Stomach (tissue), 9 donors: ENCODE data around the gene WDSUB1. TPM values are rescaled to one million over a fixed set of nuclear protein-coding genes. Genes with fewer than 3 reads are reported as not detected.

Source experiments
- DNase-seq, 2 donors: peaks; one replicate each; pipeline versions ENCODE4 v3.0.0 to v3.0.0-alpha.2; 2013 to 2019
- H3K27ac ChIP-seq, 5 donors: fragments of 200-600 bp in 4 of 5; sonication (generic) in 4 of 5; one replicate each; pipeline ENCODE4 v1.5.1; 2013 to 2019; ENCODE audit warnings: mild to moderate bottlenecking in 1 of 5, moderate library complexity in 1 of 5
- H3K27me3 ChIP-seq, 3 donors: fragments of 200-600 bp; sonication (generic); one replicate each; pipeline ENCODE4 v1.5.1; 2017 to 2019; ENCODE audit warnings: mixed run types in 1 of 3
- H3K36me3 ChIP-seq, 4 donors: fragments of 200-600 bp; sonication (generic); 1 replicate in 3 of 4; 2 replicates in 1 of 4; pipeline ENCODE4 v1.5.1; 2016 to 2019
- H3K4me1 ChIP-seq, 4 donors: fragments of 200-600 bp; sonication (generic); one replicate each; pipeline ENCODE4 v1.5.1; 2016 to 2019
- H3K4me3 ChIP-seq, 4 donors: fragments of 200-600 bp; sonication (generic) in 3 of 4; one replicate each; pipeline ENCODE4 v1.5.1; 2016 to 2019; ENCODE audit warnings: mild to moderate bottlenecking in 1 of 4
- H3K9me3 ChIP-seq, 4 donors: fragments of 200-600 bp; sonication (generic); one replicate each; pipeline ENCODE4 v1.5.1; 2016 to 2019
- EP300 ChIP-seq: sonication (generic); formaldehyde crosslinking; IDR thresholded peaks from one replicate; pipeline ENCODE4 v1.6.1; 2017; ENCODE audit warnings: antibody characterized with exemption
- POLR2A ChIP-seq, 4 donors: fragments of 450-650 bp; IDR thresholded peaks; one replicate each; pipeline ENCODE4 v1.6.1; 2016; ENCODE audit warnings: antibody characterized with exemption in 4 of 4, control low read depth in 2 of 4, mild to moderate bottlenecking in 1 of 4, moderate library complexity in 1 of 4
- POLR2AphosphoS5 ChIP-seq, 3 donors: sonication (generic); formaldehyde crosslinking; IDR thresholded peaks; one replicate each; pipeline ENCODE4 v1.6.1; 2016; ENCODE audit warnings: antibody characterized with exemption in 3 of 3
- WGBS, 5 donors: extraction: QIAGEN DNeasy Blood & Tissue Kit in 3 of 5; methylation state at CpG; one replicate each; pipeline versions ENCODE4 v1.1.5 to v1.1.7; 2013 to 2018; 5-methylcytosine and 5-hydroxymethylcytosine counted together
- intact Hi-C: fragments of 100-400 bp; cut with DNase I; formaldehyde crosslinking; loops from one replicate; pipeline ENCODE4 v1.15.1; 2023; ENCODE audit warnings: low total_unique reads
- polyA plus RNA-seq, 3 donors: library from polyadenylated mRNA; stranded (reverse); fragments of 200-250 nt; gene quantifications; one replicate each; pipeline ENCODE4 v1.2.3, GENCODE V29; 2013
- total RNA-seq, 5 donors: library from RNA; depleted of rRNA; stranded (reverse); fragments of >200 nt; gene quantifications; one replicate each; pipeline versions ENCODE4 v1.1.0 to v1.2.3, GENCODE V29; 2014 to 2016
- TF ChIP-seq, protein P1 (sequence below), 7 experiments: fragments of 450-650 bp in 4 of 7; fragments of 200-600 bp in 3 of 7; sonication (generic) in 3 of 7; IDR thresholded peaks; one replicate each; pipeline ENCODE4 v1.5.1; 2016 to 2019; ENCODE audit warnings: antibody characterized with exemption in 7 of 7, control low read depth in 2 of 7, mild to moderate bottlenecking in 1 of 7
- donor health status: healthy with polysubstance abuse.
- donor health status: Bipolar disorder and iron deficiency.
- donor health status: healthy.

Gene WDSUB1
- total and polyA plus RNA-seq, 8 donors = 1.3 to 16.3 (median 6.3) TPM

- Histone ChIP-seq H3K36me3 (peaks cover 18 to 75% (median 56%) of the 10 kb centered on the region in 4 donors), H3K4me3 (no peak overlapping the region), H3K9me3 (no peaks in the 10 kb centered on the region), H3K4me1 (no peaks in the 10 kb centered on the region), H3K27ac (no peak overlapping the region), H3K27me3 (no peaks in the 10 kb centered on the region)
- no peak for DNase-seq
- intact Hi-C loops = no loop called here
- TF ChIP-seq POLR2A (IDR thresholded peaks at IDR 0.05) (no peak), EP300 (no peak), POLR2AphosphoS5 (IDR thresholded peaks at IDR 0.05) (no peak)
- TF ChIP-seq, protein P1, sequence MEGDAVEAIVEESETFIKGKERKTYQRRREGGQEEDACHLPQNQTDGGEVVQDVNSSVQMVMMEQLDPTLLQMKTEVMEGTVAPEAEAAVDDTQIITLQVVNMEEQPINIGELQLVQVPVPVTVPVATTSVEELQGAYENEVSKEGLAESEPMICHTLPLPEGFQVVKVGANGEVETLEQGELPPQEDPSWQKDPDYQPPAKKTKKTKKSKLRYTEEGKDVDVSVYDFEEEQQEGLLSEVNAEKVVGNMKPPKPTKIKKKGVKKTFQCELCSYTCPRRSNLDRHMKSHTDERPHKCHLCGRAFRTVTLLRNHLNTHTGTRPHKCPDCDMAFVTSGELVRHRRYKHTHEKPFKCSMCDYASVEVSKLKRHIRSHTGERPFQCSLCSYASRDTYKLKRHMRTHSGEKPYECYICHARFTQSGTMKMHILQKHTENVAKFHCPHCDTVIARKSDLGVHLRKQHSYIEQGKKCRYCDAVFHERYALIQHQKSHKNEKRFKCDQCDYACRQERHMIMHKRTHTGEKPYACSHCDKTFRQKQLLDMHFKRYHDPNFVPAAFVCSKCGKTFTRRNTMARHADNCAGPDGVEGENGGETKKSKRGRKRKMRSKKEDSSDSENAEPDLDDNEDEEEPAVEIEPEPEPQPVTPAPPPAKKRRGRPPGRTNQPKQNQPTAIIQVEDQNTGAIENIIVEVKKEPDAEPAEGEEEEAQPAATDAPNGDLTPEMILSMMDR (IDR thresholded peaks at IDR 0.05) = no peak
- 83 to 92% (median 90%) methylated on average over 3 of the region's 3 CpGs for WGBS, 5 donors
Measured at GRCh38 chr2:159317392-159318088, 31.0 kb upstream of the WDSUB1 start.

GRCh38 chr2:159307942-159308341 lies 21.4 kb upstream of the WDSUB1 start:
- no peak for DNase-seq
- no peaks in the 10 kb centered on the region for H3K9me3 ChIP-seq
- intact Hi-C loops = no loop called here
- H3K4me3 ChIP-seq = no peak overlapping the region
- no peaks in the 10 kb centered on the region for H3K27me3 ChIP-seq
- H3K4me1 ChIP-seq = no peaks in the 10 kb centered on the region
- TF ChIP-seq POLR2AphosphoS5 (IDR thresholded peaks at IDR 0.05) (no peak), EP300 (no peak), POLR2A (IDR thresholded peaks at IDR 0.05) (no peak)
- TF ChIP-seq, protein P1 (IDR thresholded peaks at IDR 0.05) = no peak
- no peaks in the 10 kb centered on the region for H3K36me3 ChIP-seq
- no peak overlapping the region for H3K27ac ChIP-seq

DNA sequence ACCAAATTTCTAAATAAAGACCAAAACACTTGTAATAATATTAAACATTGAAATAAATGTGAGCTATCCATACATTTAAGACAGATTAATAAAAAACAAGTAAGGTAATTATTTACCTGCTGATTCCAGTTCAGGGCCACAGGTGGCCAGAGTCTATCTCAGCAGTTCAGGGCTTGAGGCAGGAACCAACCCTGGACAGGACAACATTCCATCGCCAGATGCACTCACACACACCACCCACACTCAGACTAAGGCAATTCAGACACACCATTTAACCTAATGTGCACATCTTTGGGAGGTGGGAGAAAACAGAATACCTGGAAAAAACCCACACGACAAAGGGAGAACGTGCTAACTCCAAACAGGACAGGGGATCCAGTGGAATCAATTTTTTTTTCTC lies 14.1 kb upstream of the WDSUB1 start:
- intact Hi-C loops = no loop called here
- DNase-seq = no peak
- no peaks in the 10 kb centered on the region for H3K9me3 ChIP-seq
- no peaks in the 10 kb centered on the region for H3K27me3 ChIP-seq
- H3K4me1 ChIP-seq = no peaks in the 10 kb centered on the region
- no peak overlapping the region for H3K27ac ChIP-seq
- H3K4me3 ChIP-seq = no peak overlapping the region
- WGBS, 5 donors = 41 to 63% (median 45%) methylated on average over 3 of the region's 3 CpGs
- TF ChIP-seq POLR2A (IDR thresholded peaks at IDR 0.05) (no peak), EP300 (no peak), POLR2AphosphoS5 (IDR thresholded peaks at IDR 0.05) (no peak)
- TF ChIP-seq, protein P1 (IDR thresholded peaks at IDR 0.05) = no peak
- H3K36me3 ChIP-seq = no peaks in the 10 kb centered on the region

DNA sequence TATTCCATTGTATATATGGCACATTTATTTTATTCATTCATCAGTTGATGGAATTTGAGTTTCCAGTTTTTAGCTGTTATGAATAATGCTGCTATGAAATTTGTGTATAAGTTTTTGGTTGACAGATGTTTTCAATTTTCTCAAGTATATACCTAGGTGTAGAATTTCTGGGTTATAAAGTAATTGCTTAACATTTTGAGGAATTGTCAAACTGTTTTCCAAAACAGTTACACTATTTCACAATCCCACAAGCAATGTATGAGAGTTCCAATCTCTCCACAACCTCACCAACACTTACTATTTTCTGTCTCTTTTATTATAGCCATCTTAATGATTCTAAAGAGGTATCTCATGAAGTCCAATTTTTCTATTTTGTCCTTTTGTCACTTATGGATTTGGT lies 12.5 kb upstream of the WDSUB1 start:
- no peaks in the 10 kb centered on the region for H3K27me3 ChIP-seq
- no peak for DNase-seq
- no peak overlapping the region for H3K27ac ChIP-seq
- no peaks in the 10 kb centered on the region for H3K36me3 ChIP-seq
- no peaks in the 10 kb centered on the region for H3K4me1 ChIP-seq
- intact Hi-C loops = no loop called here
- TF ChIP-seq POLR2AphosphoS5 (IDR thresholded peaks at IDR 0.05) (no peak), POLR2A (IDR thresholded peaks at IDR 0.05) (no peak), EP300 (no peak)
- TF ChIP-seq, protein P1 (IDR thresholded peaks at IDR 0.05) = no peak
- H3K9me3 ChIP-seq = no peaks in the 10 kb centered on the region
- H3K4me3 ChIP-seq = no peak overlapping the region
